IPS-18c (cell line): ENCODE results near the gene CES2.
"Not testable (repeated sequence)": the region's sequence is repeated elsewhere in the genome, so short reads cannot be mapped to it uniquely, and the experiment has no call there.

Source experiments
- H3K4me3 ChIP-seq: 2 replicates; pipeline ENCODE4 v1.7.0; 2013; ENCODE audit warnings: low read depth, mild to moderate bottlenecking, low read length, moderate library complexity; ENCODE audit not compliant: insufficient read depth
- H3K9me3 ChIP-seq: one replicate; pipeline ENCODE4 v1.6.1; 2013; ENCODE audit warnings: mild to moderate bottlenecking, low read length, moderate library complexity; ENCODE audit not compliant: control insufficient read depth, insufficient read depth

The CES2 gene

GRCh38 chr16:66955363-66956153, 20.2 kb downstream of the CES2 start:
- H3K4me3 ChIP-seq, H3K9me3 ChIP-seq: not testable (repeated sequence)

GRCh38 chr16:66956154-66956457, 20.8 kb downstream of the CES2 start:
- not testable (repeated sequence) for H3K9me3 ChIP-seq, H3K4me3 ChIP-seq

GRCh38 chr16:66958857-66959703, 23.8 kb downstream of the CES2 start:
- Histone ChIP-seq H3K9me3 (no peaks in the 10 kb centered on the region), H3K4me3 (no peak overlapping the region)

- no peak overlapping the region for H3K4me3 ChIP-seq
- H3K9me3 ChIP-seq, result no peaks in the 10 kb centered on the region
These were observed 24.4 kb downstream of the CES2 start for GRCh38 chr16:66959704-66960161.

GRCh38 chr16:66960270-66960669, 25.0 kb downstream of the CES2 start:
- Histone ChIP-seq H3K4me3 (no peak overlapping the region), H3K9me3 (no peaks in the 10 kb centered on the region)

DNA sequence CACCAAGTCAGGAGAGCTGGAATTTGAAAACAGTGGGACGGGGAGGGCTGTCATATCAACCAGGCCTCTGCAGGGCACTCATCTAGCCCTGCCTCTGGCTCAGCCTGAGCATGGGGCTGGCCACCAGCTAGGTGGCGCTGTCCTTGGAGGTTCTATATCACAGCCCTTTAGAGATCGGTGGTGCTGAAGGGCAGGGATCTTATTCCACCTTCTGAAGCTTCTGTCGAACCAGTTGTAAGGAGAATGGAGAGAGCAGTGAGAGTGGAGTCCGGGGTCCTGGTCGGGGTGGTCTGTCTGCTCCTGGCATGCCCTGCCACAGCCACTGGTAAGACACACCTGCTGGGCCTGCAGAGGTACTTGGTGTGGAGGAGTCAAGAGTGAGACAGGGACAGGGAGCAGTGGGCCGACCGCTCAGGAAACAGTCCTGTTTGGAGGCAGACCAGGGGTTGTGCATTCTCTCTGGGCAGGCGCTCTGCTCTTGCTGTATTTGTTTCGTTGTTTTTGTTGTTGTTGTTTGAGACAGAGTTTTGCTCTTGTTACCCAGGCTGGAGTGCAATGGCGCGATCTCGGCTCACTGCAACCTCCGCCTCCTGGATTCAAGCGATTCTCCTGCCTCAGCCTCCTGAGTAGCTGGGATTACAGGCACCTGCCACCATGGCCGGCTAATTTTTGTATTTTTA, 25.9 kb downstream of the CES2 start, which contains the start of gene CES3:
Gene CES3, plus strand, starts transcription at position 202 of the 680 bp plus-strand sequence. Its CDS starts 42 bp downstream, at position 244.
- no peaks in the 10 kb centered on the region for H3K9me3 ChIP-seq
- peak within 1 kb of the TSS; percentile 51 for H3K4me3 ChIP-seq

GRCh38 chr16:66961914-66962313, 26.6 kb downstream of the CES2 start:
- Histone ChIP-seq H3K4me3 (no peak overlapping the region), H3K9me3 (no peaks in the 10 kb centered on the region)

- Histone ChIP-seq H3K4me3 (no peak overlapping the region), H3K9me3 (no peaks in the 10 kb centered on the region)
These were observed 28.7 kb downstream of the CES2 start for GRCh38 chr16:66964049-66964448.

DNA sequence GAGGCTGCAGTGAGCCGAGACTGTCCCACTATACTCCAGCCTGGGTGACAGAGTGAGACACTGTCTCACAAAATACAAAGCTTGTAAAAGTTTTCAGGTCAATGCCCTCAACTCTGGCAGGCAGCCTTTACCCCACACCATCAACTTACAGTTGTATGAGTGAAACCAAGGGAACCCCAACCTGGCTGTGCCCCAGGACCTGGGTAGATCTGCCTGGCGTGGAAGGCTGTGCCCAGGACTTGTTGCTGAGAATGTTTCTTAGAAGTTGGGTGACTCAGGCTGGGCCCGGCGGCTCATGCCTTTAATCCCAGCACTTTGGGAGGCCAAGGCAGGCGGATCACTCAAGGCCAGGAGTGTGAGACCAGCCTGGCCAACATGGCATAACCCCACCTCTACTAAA, 33.5 kb downstream of the CES2 start:
- H3K9me3 ChIP-seq, result no peaks in the 10 kb centered on the region
- no peak overlapping the region for H3K4me3 ChIP-seq

DNA sequence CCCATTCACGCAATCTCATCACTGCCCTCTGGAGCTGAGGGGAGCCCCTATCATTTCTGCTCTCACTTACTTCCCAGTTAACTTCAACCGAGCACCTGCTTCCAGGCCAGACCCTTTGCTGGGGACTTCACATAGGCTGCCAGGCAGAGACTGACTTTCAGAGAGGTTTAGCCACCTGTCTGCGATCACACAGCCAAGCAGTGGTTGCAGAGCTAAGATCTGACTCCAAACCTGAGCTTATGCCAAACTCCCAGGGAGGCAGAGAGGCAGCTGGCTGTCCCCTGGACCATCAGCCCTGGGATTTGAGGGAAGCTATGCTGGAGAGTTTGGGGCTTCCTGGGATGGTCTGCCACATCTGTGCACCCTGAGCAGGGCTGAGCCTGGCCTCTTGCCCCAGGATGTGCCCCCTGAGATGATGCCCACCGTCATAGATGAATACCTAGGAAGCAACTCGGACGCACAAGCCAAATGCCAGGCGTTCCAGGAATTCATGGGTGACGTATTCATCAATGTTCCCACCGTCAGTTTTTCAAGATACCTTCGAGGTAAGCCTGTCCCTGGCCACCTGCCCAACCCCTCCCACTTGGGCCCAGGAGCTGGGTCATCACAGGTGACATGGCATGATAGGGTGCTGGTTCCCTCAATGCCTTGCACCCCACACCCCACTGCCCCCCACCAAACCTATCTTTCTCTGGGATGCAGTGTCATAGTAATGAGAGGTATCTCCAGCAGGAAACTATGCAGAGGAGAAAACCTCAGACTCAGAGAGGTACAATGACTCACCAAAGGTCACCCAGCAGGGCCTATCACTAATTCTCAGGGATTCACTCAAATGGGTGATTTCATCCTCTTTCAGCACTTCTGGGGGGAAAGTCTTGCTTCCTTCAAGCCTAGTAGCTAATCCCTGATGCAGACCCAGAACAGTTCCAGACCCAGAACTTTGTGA, 35.7 kb downstream of the CES2 start:
- H3K4me3 ChIP-seq, result no peak overlapping the region
- no peaks in the 10 kb centered on the region for H3K9me3 ChIP-seq

- Histone ChIP-seq H3K4me3 (no peak overlapping the region), H3K9me3 (no peaks in the 10 kb centered on the region)
These were observed 37.7 kb downstream of the CES2 start for GRCh38 chr16:66972983-66973382.

DNA sequence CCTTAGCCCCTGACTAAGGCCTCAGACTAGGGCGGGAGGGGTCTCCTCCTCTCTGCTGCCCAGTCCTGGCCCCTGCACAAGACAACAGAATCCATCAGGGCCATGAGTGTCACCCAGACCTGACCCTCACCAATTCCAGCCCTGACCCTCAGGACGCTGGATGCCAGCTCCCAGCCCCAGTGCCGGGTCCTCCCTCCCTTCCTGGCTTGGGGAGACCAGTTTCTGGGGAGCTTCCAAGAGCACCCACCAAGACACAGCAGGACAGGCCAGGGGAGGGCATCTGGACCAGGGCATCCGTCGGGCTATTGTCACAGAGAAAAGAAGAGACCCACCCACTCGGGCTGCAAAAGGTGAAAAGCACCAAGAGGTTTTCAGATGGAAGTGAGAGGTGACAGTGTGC, 38.4 kb downstream of the CES2 start:
- H3K4me3 ChIP-seq, result no peak overlapping the region
- no peaks in the 10 kb centered on the region for H3K9me3 ChIP-seq

- not testable (repeated sequence) for H3K4me3 ChIP-seq, H3K9me3 ChIP-seq
These were observed 39.0 kb downstream of the CES2 start for GRCh38 chr16:66974156-66974931.

GRCh38 chr16:66974932-66975246, 39.6 kb downstream of the CES2 start:
- H3K4me3 ChIP-seq, H3K9me3 ChIP-seq: not testable (repeated sequence)

- H3K4me3 ChIP-seq, result no peak overlapping the region
- H3K9me3 ChIP-seq, result no peaks in the 10 kb centered on the region
These were observed 40.1 kb downstream of the CES2 start for GRCh38 chr16:66975302-66975893.

DNA sequence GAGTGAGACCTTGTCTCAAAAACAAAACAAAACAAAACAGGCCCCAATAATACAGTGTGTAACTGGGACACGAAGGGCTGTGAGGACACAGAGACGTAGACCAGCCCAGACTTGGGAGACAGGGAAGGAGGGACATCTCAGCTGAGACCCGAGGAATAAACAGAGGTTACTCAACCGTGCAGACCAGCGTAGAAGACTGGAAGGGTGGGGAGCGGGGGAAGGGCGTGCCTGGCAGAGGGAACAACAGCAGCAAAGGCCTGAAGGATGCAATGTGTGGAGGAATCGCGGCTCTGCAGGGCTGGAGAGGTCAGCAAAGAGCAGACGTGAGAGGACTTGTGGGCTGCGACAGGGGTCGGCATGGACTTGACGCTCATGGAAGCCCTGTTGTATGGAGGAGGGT, 41.4 kb downstream of the CES2 start:
- Histone ChIP-seq H3K9me3 (no peaks in the 10 kb centered on the region), H3K4me3 (no peak overlapping the region)
